Fibroblast of lung (primary cell): ENCODE measurements around the gene PRDM8.

Experiments
- CTCF ChIP-seq, 2 donors: IDR thresholded peaks in 1 of 2; conservative IDR thresholded peaks in 1 of 2; 1 replicate in 1 of 2; 2 replicates in 1 of 2; pipeline ENCODE4 v1.5.1; 2011 to 2012; ENCODE audit warnings: low read length in 2 of 2, control low read depth in 1 of 2, inconsistent platforms in 1 of 2, low read depth in 1 of 2, mild to moderate bottlenecking in 1 of 2
- EZH2 ChIP-seq: IDR thresholded peaks from 2 replicates; pipeline ENCODE4 v1.5.1; 2012; ENCODE audit warnings: low read length, control low read depth, mild to moderate bottlenecking; ENCODE audit errors: missing control alignments

GRCh38 chr4:80237992-80238391, 40.7 kb downstream of the PRDM8 start:
- TF ChIP-seq CTCF (conservative IDR thresholded peaks at IDR 0.05 in 1 of 2, IDR thresholded peaks at IDR 0.05 in 1 of 2; ENCODE audit: low read depth in 1 of 2, low read length in 2 of 2) (no peak), EZH2 (no peak)
